Left renal pelvis (tissue), 4 donors: ENCODE results near the gene KLK1. TPM values are rescaled to one million over a fixed set of nuclear protein-coding genes. Genes with fewer than 3 reads are reported as not detected.

Experiments used
- DNase-seq, 4 donors: peaks; one replicate each; pipeline ENCODE4 v3.0.0-alpha.2; 2013; ENCODE audit warnings: low read depth in 4 of 4, low spot score in 3 of 4
- polyA plus RNA-seq, 4 donors: library from polyadenylated mRNA; unstranded; fragments of 120-200 nt; gene quantifications; one replicate each; pipeline ENCODE4 v1.2.1, GENCODE V29; 2013; ENCODE audit not compliant: insufficient read length in 4 of 4

KLK1 gene
- 1 to 10 TPM; 1.2 to 2.1 (median 1.4) TPM for polyA plus RNA-seq

DNA sequence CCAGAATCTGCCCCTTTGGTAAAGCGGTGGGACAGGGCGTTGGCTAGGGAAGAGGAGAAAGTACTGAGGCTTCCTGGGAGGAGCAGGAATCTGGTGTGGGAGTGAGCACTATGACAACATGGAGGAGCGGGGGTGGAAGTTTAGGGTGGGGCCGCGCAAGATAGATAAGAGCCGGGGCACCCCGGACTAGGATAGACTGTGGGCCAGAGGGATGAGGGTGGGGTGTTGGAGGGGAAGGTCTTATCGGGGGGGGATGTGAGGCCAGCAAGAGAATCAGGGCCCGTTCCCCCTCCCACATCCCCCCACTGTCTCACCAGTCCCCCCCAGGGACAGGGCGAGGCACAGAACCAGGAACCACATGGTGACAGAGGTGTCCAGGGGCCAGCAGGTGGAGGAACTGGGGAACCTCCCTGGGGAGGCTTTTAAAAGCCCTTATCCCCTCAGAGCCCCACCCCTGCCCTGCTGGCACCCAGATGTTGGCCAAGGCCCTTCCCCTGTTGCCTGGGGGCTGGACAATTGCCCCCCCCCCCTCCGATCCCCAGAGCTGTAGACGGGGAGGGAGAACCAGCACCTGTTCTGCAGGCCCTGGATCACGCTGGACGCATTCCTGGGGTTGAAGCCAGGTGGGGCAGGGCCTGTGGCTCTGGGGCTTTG, at the start of gene KLK1:
TSS of gene KLK1 (minus strand) at position 399 of the 654 bp plus-strand sequence. CDS start at position 360, 39 bp downstream.
- no peak for DNase-seq

DNA sequence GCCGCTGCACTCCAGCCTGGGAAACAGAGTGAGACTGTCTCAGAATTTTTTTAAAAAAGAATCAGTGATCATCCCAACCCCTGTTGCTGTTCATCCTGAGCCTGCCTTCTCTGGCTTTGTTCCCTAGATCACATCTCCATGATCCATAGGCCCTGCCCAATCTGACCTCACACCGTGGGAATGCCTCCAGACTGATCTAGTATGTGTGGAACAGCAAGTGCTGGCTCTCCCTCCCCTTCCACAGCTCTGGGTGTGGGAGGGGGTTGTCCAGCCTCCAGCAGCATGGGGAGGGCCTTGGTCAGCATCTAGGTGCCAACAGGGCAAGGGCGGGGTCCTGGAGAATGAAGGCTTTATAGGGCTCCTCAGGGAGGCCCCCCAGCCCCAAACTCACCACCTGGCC, 49.5 kb upstream of the KLK1 start, which contains the start of gene KLK2:
TSS of gene KLK2 (plus strand) at position 384 of the 400 bp plus-strand sequence. CDS start 35 bp downstream, outside the sequence.
- no peak for DNase-seq

DNA sequence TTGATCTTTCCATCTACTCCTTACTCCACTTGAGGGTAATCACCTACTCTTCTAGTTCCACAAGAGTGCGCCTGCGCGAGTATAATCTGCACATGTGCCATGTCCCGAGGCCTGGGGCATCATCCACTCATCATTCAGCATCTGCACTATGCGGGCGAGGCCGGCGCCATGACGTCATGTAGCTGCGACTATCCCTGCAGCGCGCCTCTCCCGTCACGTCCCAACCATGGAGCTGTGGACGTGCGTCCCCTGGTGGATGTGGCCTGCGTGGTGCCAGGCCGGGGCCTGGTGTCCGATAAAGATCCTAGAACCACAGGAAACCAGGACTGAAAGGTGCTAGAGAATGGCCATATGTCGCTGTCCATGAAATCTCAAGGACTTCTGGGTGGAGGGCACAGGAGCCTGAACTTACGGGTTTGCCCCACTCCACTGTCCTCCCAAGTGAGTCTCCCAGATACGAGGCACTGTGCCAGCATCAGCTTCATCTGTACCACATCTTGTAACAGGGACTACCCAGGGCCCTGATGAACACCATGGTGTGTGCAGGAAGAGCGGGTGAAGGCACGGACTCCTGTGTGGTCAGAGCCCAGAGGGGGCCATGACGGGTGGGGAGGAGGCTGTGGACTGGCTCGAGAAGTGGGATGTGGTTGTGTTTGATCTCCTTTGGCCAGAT, 47.0 kb upstream of the KLK1 start:
- no peak for DNase-seq

DNA sequence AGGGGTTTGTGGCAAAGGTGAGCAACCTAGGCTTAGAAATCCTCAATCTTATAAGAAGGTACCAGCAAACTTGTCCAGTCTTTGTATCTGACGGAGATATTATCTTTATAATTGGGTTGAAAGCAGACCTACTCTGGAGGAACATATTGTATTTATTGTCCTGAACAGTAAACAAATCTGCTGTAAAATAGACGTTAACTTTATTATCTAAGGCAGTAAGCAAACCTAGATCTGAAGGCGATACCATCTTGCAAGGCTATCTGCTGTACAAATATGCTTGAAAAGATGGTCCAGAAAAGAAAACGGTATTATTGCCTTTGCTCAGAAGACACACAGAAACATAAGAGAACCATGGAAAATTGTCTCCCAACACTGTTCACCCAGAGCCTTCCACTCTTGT, 45.9 kb upstream of the KLK1 start:
- DNase-seq = no peak

DNA sequence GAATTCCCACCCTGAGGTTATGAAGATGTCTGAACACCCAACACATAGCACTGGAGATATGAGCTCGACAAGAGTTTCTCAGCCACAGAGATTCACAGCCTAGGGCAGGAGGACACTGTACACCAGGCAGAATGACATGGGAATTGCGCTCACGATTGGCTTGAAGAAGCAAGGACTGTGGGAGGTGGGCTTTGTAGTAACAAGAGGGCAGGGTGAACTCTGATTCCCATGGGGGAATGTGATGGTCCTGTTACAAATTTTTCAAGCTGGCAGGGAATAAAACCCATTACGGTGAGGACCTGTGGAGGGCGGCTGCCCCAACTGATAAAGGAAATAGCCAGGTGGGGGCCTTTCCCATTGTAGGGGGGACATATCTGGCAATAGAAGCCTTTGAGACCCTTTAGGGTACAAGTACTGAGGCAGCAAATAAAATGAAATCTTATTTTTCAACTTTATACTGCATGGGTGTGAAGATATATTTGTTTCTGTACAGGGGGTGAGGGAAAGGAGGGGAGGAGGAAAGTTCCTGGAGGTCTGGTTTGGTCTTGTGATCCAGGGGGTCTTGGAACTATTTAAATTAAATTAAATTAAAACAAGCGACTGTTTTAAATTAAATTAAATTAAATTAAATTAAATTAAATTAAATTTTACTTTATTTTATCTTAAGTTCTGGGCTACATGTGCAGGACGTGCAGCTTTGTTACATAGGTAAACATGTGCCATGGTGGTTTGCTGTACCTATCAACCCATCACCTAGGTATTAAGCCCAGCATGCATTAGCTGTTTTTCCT, 38.1 kb upstream of the KLK1 start:
- no peak for DNase-seq

DNA sequence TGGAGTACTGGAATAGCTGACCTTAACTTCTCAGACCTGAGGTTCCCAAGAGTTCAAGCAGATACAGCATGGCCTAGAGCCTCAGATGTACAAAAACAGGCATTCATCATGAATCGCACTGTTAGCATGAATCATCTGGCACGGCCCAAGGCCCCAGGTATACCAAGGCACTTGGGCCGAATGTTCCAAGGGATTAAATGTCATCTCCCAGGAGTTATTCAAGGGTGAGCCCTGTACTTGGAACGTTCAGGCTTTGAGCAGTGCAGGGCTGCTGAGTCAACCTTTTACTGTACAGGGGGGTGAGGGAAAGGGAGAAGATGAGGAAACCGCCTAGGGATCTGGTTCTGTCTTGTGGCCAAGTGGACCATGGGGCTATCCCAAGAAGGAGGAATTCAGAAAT, 37.4 kb upstream of the KLK1 start:
- no peak for DNase-seq

DNA sequence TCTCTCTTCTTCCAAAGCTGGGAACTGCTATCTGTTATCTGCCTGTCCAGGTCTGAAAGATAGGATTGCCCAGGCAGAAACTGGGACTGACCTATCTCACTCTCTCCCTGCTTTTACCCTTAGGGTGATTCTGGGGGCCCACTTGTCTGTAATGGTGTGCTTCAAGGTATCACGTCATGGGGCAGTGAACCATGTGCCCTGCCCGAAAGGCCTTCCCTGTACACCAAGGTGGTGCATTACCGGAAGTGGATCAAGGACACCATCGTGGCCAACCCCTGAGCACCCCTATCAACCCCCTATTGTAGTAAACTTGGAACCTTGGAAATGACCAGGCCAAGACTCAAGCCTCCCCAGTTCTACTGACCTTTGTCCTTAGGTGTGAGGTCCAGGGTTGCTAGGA, 36.3 kb upstream of the KLK1 start:
- DNase-seq = no peak

DNA sequence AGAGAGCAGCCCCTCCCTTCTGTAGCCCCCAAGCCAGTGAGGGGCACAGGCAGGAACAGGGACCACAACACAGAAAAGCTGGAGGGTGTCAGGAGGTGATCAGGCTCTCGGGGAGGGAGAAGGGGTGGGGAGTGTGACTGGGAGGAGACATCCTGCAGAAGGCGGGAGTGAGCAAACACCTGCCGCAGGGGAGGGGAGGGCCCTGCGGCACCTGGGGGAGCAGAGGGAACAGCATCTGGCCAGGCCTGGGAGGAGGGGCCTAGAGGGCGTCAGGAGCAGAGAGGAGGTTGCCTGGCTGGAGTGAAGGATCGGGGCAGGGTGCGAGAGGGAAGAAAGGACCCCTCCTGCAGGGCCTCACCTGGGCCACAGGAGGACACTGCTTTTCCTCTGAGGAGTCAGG, 35.3 kb upstream of the KLK1 start:
- DNase-seq = no peak

DNA sequence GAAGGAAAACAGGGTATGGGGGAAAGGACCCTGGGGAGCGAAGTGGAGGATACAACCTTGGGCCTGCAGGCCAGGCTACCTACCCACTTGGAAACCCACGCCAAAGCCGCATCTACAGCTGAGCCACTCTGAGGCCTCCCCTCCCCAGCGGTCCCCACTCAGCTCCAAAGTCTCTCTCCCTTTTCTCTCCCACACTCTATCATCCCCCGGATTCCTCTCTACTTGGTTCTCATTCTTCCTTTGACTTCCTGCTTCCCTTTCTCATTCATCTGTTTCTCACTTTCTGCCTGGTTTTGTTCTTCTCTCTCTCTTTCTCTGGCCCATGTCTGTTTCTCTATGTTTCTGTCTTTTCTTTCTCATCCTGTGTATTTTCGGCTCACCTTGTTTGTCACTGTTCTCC, 33.8 kb upstream of the KLK1 start:
- no peak for DNase-seq

DNA sequence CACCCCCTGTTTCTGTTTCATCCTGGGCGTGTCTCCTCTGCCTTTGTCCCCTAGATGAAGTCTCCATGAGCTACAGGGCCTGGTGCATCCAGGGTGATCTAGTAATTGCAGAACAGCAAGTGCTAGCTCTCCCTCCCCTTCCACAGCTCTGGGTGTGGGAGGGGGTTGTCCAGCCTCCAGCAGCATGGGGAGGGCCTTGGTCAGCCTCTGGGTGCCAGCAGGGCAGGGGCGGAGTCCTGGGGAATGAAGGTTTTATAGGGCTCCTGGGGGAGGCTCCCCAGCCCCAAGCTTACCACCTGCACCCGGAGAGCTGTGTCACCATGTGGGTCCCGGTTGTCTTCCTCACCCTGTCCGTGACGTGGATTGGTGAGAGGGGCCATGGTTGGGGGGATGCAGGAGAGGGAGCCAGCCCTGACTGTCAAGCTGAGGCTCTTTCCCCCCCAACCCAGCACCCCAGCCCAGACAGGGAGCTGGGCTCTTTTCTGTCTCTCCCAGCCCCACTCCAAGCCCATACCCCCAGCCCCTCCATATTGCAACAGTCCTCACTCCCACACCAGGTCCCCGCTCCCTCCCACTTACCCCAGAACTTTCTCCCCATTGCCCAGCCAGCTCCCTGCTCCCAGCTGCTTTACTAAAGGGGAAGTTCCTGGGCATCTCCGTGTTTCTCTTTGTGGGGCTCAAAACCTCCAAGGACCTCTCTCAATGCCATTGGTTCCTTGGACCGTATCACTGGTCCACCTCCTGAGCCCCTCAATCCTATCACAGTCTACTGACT, 31.2 kb upstream of the KLK1 start, which contains the start of gene KLK3:
TSS of gene KLK3 (plus strand) at position 280 of the 775 bp plus-strand sequence. CDS start at position 321, 41 bp downstream.
- no peak for DNase-seq

DNA sequence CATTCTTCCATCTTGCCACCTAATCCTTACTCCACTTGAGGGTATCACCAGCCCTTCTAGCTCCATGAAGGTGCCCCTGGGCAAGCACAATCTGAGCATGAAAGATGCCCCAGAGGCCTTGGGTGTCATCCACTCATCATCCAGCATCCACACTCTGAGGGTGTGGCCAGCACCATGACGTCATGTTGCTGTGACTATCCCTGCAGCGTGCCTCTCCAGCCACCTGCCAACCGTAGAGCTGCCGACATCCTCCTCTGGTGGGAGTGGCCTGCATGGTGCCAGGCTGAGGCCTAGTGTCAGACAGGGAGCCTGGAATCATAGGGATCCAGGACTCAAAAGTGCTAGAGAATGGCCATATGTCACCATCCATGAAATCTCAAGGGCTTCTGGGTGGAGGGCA, 28.0 kb upstream of the KLK1 start:
- no peak for DNase-seq

DNA sequence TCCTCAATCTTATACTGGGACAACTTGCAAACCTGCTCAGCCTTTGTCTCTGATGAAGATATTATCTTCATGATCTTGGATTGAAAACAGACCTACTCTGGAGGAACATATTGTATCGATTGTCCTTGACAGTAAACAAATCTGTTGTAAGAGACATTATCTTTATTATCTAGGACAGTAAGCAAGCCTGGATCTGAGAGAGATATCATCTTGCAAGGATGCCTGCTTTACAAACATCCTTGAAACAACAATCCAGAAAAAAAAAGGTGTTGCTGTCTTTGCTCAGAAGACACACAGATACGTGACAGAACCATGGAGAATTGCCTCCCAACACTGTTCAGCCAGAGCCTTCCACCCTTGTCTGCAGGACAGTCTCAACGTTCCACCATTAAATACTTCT, 27.2 kb upstream of the KLK1 start:
- DNase-seq = no peak

DNA sequence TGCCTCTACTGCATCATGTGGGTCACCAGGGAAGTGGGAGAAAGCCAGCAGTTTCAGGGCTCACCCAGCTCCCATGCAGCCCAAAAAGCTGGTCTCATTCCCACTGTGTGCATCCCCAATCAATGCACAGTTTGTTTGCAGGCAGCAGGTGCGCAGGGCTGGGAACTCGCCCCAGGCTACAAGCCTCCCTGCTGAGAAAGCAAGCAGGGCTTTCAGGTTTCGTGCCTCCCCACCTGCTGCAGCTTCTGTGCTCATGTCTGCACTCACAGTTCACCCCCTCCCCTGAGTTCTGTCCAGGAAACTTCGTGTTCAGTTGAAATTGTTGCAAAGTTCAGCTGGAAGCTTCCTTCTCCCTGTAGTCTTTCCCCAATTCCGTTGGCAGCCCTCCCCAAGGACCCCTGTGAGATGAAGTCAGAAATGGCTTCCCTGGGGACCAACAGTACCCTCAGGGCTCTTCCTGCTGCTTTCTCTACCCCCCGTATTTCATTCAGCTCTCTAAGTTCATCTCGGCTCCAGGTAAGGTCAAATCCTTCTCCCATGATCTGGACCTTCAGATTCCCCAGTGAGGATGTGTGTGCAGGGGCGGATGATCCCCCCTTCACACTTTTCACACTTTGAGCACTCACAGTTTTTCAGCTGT, 20.8 kb upstream of the KLK1 start:
- DNase-seq = no peak

DNA sequence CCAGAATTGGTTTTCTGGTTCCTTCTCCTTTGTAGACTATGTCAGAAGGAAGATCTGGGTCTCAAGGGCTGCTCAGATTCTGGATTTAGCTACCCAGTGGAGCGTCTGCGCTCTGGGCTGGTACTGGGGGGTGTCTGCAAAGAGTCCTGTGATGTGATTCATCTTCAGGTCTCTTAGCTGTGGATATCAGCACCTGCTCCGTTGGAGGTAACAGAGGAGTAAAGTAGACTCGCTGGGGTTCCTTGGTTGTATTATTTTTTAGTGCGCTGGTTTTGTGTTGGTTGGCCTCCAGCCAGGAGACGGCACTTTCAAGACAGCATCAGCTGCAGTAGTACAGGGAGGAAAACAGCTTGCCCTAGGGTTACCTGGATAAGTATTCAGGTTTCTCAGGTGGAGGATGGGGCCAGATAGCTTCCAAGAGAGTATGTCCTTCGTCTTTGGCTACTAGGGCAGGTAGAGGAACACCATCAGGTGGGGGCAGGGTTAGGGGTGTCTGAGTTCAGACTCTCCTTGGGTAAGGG, 20.2 kb upstream of the KLK1 start:
- no peak for DNase-seq

DNA sequence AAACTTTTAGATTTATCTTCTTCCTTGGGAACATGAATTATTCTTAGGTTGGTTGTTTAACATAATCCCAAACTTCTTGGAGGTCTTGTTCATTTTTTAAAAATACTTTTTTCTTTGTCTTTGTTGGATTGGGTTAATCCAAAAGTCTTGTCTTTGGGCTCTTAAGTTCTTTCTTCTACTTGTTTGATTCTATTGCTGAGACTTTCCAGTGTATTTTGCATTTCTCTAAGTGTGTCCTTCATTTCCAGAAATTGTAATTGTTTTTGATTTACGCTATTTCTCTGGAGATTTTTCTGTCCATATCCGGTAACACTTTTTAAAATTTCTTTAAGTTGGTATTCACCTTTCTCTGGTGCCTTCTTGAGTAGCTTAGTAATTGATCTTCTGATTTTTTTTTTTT, 19.6 kb upstream of the KLK1 start:
- no peak for DNase-seq

DNA sequence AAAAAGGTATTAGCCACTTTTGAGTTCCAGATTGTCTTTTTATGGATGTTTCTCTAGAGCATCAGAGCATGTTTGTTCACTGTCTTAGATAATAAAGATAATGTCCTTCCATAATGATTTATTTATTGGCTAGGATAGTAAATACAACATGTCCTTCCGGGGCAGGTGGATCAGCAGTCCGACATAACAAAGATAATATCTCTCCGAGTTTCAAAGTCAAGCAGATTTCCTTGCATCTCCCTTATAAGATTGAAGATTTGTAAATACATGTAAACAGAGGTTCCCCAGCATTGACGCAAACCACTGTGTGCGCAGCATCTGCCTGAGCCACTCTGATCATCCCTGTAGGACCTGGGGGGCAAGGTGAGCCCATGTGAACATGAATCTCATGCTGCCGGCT, 18.5 kb upstream of the KLK1 start:
- DNase-seq = no peak

DNA sequence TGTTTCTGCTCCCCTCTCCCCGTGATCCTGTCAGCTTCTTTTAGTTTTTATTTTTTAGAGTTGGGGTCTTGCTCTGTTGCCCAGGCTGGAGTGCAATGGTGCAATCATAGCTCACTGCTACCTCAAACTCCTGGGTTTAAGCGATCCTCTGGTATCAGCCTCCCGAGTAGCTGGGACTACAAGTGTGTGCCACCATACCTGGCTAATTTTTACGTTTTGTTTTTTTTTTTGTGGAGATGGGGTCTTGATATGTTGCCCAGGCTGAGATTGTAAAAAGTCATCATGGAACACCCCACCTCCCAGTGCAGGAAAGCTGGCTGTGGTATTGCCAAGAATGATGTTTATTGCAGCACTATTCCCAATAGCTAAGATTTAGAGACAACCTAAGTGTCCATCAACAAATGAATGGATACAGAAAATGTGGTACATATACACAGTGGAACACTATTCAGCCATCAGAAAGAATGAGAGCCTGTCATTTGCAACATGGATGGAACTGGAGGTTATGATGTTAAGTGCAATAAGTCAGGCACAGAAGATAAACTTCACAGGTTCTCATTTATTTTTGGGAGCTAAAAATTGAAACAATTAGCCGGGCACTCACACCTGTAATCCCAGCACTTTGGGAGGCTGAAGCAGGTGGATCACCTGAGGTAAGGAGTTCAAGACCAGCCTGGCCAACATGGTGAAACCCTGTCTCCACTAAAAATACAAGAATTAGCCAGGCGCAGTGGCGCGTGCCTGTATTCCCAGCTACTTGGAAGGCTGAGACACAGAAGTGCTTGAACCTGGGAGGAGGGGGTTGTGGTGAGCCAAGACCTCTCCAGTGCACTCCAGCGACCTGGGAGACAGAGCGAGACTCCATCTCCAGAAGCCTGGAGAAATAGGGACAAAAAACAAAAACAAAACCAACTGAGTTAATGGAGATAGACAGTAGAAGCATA, 16.4 kb upstream of the KLK1 start:
- no peak for DNase-seq

DNA sequence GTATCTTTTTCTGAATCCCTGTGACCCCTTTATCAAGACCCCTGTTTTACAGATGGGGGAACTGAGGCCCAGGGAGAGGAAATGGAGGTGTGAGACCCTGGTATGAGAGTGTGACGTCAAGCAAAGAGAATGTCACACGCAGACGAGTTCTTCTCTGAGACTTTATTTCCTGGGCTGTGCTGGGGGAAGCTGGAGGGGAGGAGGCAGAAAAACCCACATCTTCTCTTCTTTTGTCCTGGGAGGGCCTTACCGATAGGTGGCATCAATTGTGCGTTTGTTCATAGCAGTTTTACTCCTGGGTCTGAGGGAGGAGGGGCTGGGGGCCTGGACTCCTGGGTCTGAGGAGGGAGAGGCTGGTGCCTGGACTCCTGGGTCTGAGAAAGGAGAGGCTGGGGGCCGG, 14.7 kb upstream of the KLK1 start:
- no peak for DNase-seq

DNA sequence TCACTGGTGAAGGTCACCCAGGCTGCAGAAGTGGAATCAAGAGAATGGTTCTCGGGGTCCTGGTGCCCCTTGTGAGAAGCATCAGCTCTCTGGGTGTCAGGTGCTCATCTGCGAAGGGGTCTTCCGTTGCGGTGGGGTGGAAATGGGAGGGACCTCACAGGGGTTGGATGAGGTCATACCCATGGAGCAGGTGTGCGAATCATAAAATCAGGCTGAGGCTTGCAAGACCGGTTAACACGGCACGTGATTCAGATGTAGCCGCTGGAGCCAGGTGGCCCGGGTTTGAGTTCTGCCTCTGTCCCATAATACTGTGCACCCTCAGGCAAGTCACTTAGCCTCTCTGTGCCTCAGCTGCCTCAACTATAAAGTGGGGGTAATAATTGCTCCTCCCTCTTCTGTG, 13.7 kb upstream of the KLK1 start:
- no peak for DNase-seq
